NOMO-1 (cell line): Measurements from ENCODE around the gene BMP7.
"Not testable (repeated sequence)": the region's sequence is repeated elsewhere in the genome, so short reads cannot be mapped to it uniquely, and the experiment has no call there.

ENCODE experiments used
- DNase-seq, 2 experiments: peaks; one replicate each; lab custom pipeline; 2025; ENCODE audit not compliant: unreplicated experiment in 2 of 2; lab: John Stamatoyannopoulos, UW

BMP7 gene

GRCh38 chr20:57251344-57251743, 15.1 kb downstream of the BMP7 start:
- no peak for DNase-seq

- DNase-seq, result no peak
These were observed 15.7 kb downstream of the BMP7 start for GRCh38 chr20:57250607-57251343.

- DNase-seq, result no peak
These were observed 16.7 kb downstream of the BMP7 start for GRCh38 chr20:57249772-57250171.

GRCh38 chr20:57249073-57249472, 17.4 kb downstream of the BMP7 start:
- DNase-seq, result no peak

GRCh38 chr20:57248132-57248797, 18.2 kb downstream of the BMP7 start:
- DNase-seq, result no peak

GRCh38 chr20:57247292-57247965, 19.0 kb downstream of the BMP7 start:
- no peak for DNase-seq

GRCh38 chr20:57245997-57246396, 20.4 kb downstream of the BMP7 start:
- DNase-seq, result no peak

- no peak for DNase-seq
These were observed 21.7 kb downstream of the BMP7 start for GRCh38 chr20:57244627-57245214.

- no peak for DNase-seq
These were observed 22.2 kb downstream of the BMP7 start for GRCh38 chr20:57244221-57244585.

GRCh38 chr20:57243480-57244220, 22.8 kb downstream of the BMP7 start:
- DNase-seq, result no peak

GRCh38 chr20:57242414-57242813, 24.0 kb downstream of the BMP7 start:
- no peak for DNase-seq

- no peak for DNase-seq
These were observed 25.0 kb downstream of the BMP7 start for GRCh38 chr20:57241363-57241991.

- no peak for DNase-seq
These were observed 25.7 kb downstream of the BMP7 start for GRCh38 chr20:57240581-57241362.

- DNase-seq, result not testable (repeated sequence)
These were observed 26.7 kb downstream of the BMP7 start for GRCh38 chr20:57239725-57240124.

- not testable (repeated sequence) for DNase-seq
These were observed 27.1 kb downstream of the BMP7 start for GRCh38 chr20:57239324-57239723.

GRCh38 chr20:57238089-57238488, 28.4 kb downstream of the BMP7 start:
- no peak for DNase-seq

- DNase-seq, result no peak
These were observed 28.9 kb downstream of the BMP7 start for GRCh38 chr20:57237585-57237953.

GRCh38 chr20:57236813-57237584, 29.4 kb downstream of the BMP7 start:
- DNase-seq, result no peak
